Spleen (tissue), 11 donors: ENCODE data around the gene ADRA2B. TPM values are rescaled to one million over a fixed set of nuclear protein-coding genes. Genes with fewer than 3 reads are reported as not detected.

Experiments
- DNase-seq: peaks from one replicate; pipeline ENCODE4 v3.0.0-alpha.2; 2020
- H3K27ac ChIP-seq, 8 donors: fragments of 200-600 bp; sonication (generic) in 7 of 8; 1 replicate in 4 of 8; 2 replicates in 4 of 8; pipeline versions ENCODE4 v1.5.0 to v1.8.0; 2016 to 2021; ENCODE audit warnings: inconsistent platforms in 4 of 8, mild to moderate bottlenecking in 4 of 8, moderate library complexity in 1 of 8
- H3K27me3 ChIP-seq, 7 donors: fragments of 200-600 bp; sonication (generic) in 6 of 7; replicated peaks in 1 of 7; 1 replicate in 4 of 7; 2 replicates in 3 of 7; pipeline versions ENCODE4 v1.5.0 to v1.8.0; 2016 to 2021; ENCODE audit warnings: inconsistent platforms in 3 of 7, mild to moderate bottlenecking in 1 of 7
- H3K36me3 ChIP-seq, 6 donors: fragments of 200-600 bp; sonication (generic) in 5 of 6; 1 replicate in 4 of 6; 2 replicates in 2 of 6; pipeline versions ENCODE4 v1.5.0 to v1.8.0; 2016 to 2021; ENCODE audit warnings: inconsistent platforms in 2 of 6
- H3K4me1 ChIP-seq, 6 donors: fragments of 200-600 bp; sonication (generic) in 5 of 6; 1 replicate in 3 of 6; 2 replicates in 3 of 6; pipeline versions ENCODE4 v1.5.0 to v1.8.0; 2016 to 2021; ENCODE audit warnings: inconsistent platforms in 3 of 6
- H3K4me3 ChIP-seq, 8 donors: fragments of 200-600 bp; sonication (generic) in 7 of 8; 1 replicate in 4 of 8; 2 replicates in 4 of 8; pipeline versions ENCODE4 v1.5.0 to v1.8.0; 2016 to 2021; ENCODE audit warnings: inconsistent platforms in 4 of 8, mild to moderate bottlenecking in 4 of 8, moderate library complexity in 2 of 8
- H3K9me3 ChIP-seq, 8 donors: fragments of 200-600 bp; sonication (generic) in 7 of 8; 1 replicate in 4 of 8; 2 replicates in 4 of 8; pipeline versions ENCODE4 v1.5.0 to v1.8.0; 2016 to 2021; ENCODE audit warnings: inconsistent platforms in 4 of 8
- POLR2A ChIP-seq, 3 donors: fragments of 450-650 bp; IDR thresholded peaks; one replicate each; pipeline ENCODE4 v1.5.1; 2017; ENCODE audit warnings: antibody characterized with exemption in 3 of 3, mild to moderate bottlenecking in 1 of 3
- POLR2AphosphoS5 ChIP-seq, 3 donors: sonication (generic); formaldehyde crosslinking; IDR thresholded peaks; one replicate each; pipeline ENCODE4 v1.5.1; 2017; ENCODE audit warnings: antibody characterized with exemption in 3 of 3
- WGBS, 5 donors: extraction: QIAGEN DNeasy Blood & Tissue Kit in 3 of 5; methylation state at CpG; one replicate each; pipeline versions ENCODE4 v1.1.5 to v1.1.7; 2013 to 2018; 5-methylcytosine and 5-hydroxymethylcytosine counted together
- intact Hi-C: fragments of 100-400 bp; cut with DNase I; formaldehyde crosslinking; loops from one replicate; pipeline ENCODE4 v1.15.0; 2023; ENCODE audit warnings: low total_unique reads
- polyA plus RNA-seq, 3 donors: library from polyadenylated mRNA; stranded (reverse); fragments of 200-250 nt; gene quantifications; one replicate each; pipeline ENCODE4 v1.2.1, GENCODE V29; 2013
- total RNA-seq, 7 donors: library from RNA; depleted of rRNA in 3 of 7; stranded (reverse); fragments of >200 nt in 3 of 7; fragmentation: NEBNext Ultra II Directional in 4 of 7; extraction: Animal tissue kit (Norgen Biotek cat#: 25700) in 4 of 7; gene quantifications; one replicate each; pipeline versions ENCODE4 v1.1.0 to v1.2.1, GENCODE V29; 2016 to 2021
- TF ChIP-seq, protein P1 (sequence below), 11 experiments: fragments of 200-600 bp in 7 of 11; fragments of 450-650 bp in 4 of 11; sonication (generic) in 4 of 11; IDR thresholded peaks in 8 of 11; conservative IDR thresholded peaks in 3 of 11; 1 replicate in 7 of 11; 2 replicates in 4 of 11; pipeline versions ENCODE4 v1.4.0 to v1.8.0; 2016 to 2021; ENCODE audit warnings: antibody characterized with exemption in 11 of 11, inconsistent platforms in 4 of 11, mild to moderate bottlenecking in 1 of 11
- donor health status: healthy with polysubstance abuse.
- donor health status: DM: no; HTN: no; CAD: no; lungs with moderate emphysema.
- donor health status: DM: no; HTN: no; CAD: no.
- donor health status: Bipolar disorder and iron deficiency.
- donor health status: healthy.
- donor health status: DM: no; HTN: no; CAD: no.
- donor health status: DM: yes; HTN: yes; CAD: no.

ADRA2B gene
- total and polyA plus RNA-seq, 10 donors: 1.8 to 14.2 (median 5.2) TPM

- Histone ChIP-seq H3K4me1 (peaks cover 0 to 43% (median 18%) of the 10 kb centered on the region in 6 donors), H3K27me3 (peaks cover 0 to 10% (median 4%) of the 10 kb centered on the region in 7 donors), H3K27ac (no peak overlapping the region), H3K9me3 (peaks cover 0 to 8% (median 6%) of the 10 kb centered on the region in 8 donors), H3K36me3 (no peaks in the 10 kb centered on the region), H3K4me3 (no peak overlapping the region)
- 82 to 94% (median 84%) methylated on average over 9 to 13 of the region's 13 CpGs for WGBS, 5 donors
- no peak for TF ChIP-seq POLR2A (IDR thresholded peaks at IDR 0.05)
- TF ChIP-seq POLR2AphosphoS5 (IDR thresholded peaks at IDR 0.05): no peak
- TF ChIP-seq, protein P1, sequence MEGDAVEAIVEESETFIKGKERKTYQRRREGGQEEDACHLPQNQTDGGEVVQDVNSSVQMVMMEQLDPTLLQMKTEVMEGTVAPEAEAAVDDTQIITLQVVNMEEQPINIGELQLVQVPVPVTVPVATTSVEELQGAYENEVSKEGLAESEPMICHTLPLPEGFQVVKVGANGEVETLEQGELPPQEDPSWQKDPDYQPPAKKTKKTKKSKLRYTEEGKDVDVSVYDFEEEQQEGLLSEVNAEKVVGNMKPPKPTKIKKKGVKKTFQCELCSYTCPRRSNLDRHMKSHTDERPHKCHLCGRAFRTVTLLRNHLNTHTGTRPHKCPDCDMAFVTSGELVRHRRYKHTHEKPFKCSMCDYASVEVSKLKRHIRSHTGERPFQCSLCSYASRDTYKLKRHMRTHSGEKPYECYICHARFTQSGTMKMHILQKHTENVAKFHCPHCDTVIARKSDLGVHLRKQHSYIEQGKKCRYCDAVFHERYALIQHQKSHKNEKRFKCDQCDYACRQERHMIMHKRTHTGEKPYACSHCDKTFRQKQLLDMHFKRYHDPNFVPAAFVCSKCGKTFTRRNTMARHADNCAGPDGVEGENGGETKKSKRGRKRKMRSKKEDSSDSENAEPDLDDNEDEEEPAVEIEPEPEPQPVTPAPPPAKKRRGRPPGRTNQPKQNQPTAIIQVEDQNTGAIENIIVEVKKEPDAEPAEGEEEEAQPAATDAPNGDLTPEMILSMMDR (IDR thresholded peaks at IDR 0.05 in 8 of 11, conservative IDR thresholded peaks at IDR 0.05 in 3 of 11): no peak
- DNase-seq: peak; percentile 61
- intact Hi-C loops: no loop called here
Observed at GRCh38 chr2:96110621-96111256, 5.6 kb downstream of the ADRA2B start.

DNA sequence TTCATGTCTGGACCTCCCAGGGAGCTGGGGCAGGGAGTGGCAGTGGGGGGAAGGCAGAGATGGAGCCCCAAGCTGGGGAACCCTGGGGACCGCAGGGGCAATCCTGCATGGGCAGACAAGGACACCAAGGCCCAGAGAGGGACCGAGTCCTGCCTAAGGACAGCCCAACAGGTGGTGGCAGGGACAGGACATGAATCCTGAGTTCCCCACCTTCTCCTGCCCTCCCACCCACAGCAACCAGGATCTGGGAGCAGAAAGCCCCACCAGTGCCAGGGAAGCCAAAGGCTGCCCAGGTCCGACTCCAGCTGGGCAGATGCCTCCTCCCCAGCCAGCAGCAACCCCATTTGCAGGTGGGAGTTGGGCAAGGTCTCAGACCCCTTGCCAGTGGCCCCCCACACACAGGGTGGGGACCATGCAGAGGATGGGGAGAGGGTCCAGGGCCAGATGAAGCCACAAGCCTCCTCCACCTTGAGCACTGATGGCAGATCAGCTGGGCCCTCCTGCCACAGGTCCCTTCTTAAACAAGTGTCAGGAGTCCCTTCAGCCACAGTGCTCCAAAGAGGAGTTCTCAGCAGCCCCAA lies 6.3 kb downstream of the ADRA2B start:
- peaks cover 0 to 5% (median 0%) of the 10 kb centered on the region in 7 donors for H3K27me3 ChIP-seq
- WGBS, 5 donors: 86 to 100% (median 94%) methylated on average over 2 to 3 of the region's 3 CpGs
- TF ChIP-seq POLR2AphosphoS5 (IDR thresholded peaks at IDR 0.05) (no peak), POLR2A (IDR thresholded peaks at IDR 0.05) (no peak)
- TF ChIP-seq, protein P1 (IDR thresholded peaks at IDR 0.05 in 8 of 11, conservative IDR thresholded peaks at IDR 0.05 in 3 of 11): no peak
- DNase-seq: peak; percentile 72
- no peaks in the 10 kb centered on the region for H3K36me3 ChIP-seq
- H3K4me3 ChIP-seq: no peak overlapping the region
- intact Hi-C loops: no loop called here
- H3K27ac ChIP-seq: peak overlapping the region in 1 of 8 donors; percentile 61
- peaks cover 0 to 15% (median 13%) of the 10 kb centered on the region in 8 donors for H3K9me3 ChIP-seq
- H3K4me1 ChIP-seq: peaks cover 0 to 36% (median 12%) of the 10 kb centered on the region in 6 donors

DNA sequence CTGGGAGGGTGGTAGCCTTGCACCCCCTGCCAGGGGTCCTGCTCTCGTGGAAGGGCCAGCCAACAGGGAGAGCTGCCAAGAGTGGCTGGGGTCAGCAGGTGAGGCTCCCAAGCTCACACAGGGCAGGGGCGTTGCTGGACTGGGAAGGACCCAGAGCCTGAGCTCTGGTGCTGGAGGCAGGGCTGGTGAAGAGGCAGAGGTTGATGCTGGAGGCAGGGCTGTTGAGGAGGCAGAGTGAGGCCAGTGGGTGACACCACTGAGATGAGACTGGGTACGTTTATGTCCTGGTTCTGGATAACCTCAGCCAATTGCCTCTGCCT lies 7.0 kb downstream of the ADRA2B start:
- Histone ChIP-seq H3K4me1 (peaks cover 0 to 35% (median 11%) of the 10 kb centered on the region in 6 donors), H3K36me3 (no peaks in the 10 kb centered on the region), H3K27me3 (peaks cover 0 to 5% (median 0%) of the 10 kb centered on the region in 7 donors), H3K27ac (peak overlapping the region in 6 of 8 donors; percentile 19 to 61 (median 58)), H3K9me3 (peaks cover 0 to 21% (median 17%) of the 10 kb centered on the region in 8 donors), H3K4me3 (no peak overlapping the region)
- TF ChIP-seq POLR2AphosphoS5 (IDR thresholded peaks at IDR 0.05) (no peak), POLR2A (IDR thresholded peaks at IDR 0.05) (no peak)
- TF ChIP-seq, protein P1 (IDR thresholded peaks at IDR 0.05 in 8 of 11, conservative IDR thresholded peaks at IDR 0.05 in 3 of 11): no peak
- 53 to 73% (median 61%) methylated on average over 3 of the region's 3 CpGs for WGBS, 5 donors
- intact Hi-C loops: no loop called here
- DNase-seq: no peak
